H1 (cell line): Measurements from ENCODE around the gene RAB5B. TPM values are rescaled to one million over a fixed set of nuclear protein-coding genes. Genes with fewer than 3 reads are reported as not detected.

Experiments used
- CTCF ChIA-PET: fragments of 300-600 bp; sonication (Branson Sonifier 250); formaldehyde crosslinking; loops from one replicate; lab custom pipeline; 2021; ENCODE audit not compliant: partially characterized antibody; lab: Charles Lee
- POLR2A ChIA-PET: fragments of 300-600 bp; sonication (Branson Sonifier 250); formaldehyde crosslinking; loops from one replicate; lab custom pipeline; 2021; ENCODE audit warnings: inconsistent platforms; ENCODE audit not compliant: partially characterized antibody; lab: Charles Lee
- DNase-seq, 2 experiments: peaks; one replicate each; pipeline versions ENCODE4 v3.0.0 to v3.0.0-alpha.2; 2010 to 2022; ENCODE audit warnings: low spot score in 2 of 2, low read depth in 1 of 2, mixed read lengths in 1 of 2
- FAIRE-seq: peaks from 2 replicates; lab custom pipeline; 2011; peaks lifted over from hg19 to GRCh38; lab: Jason Lieb, UNC
- H2AFZ ChIP-seq: 2 replicates; pipeline ENCODE4 v1.8.1; 2012; ENCODE audit warnings: low read length, inconsistent platforms
- H2AK5ac ChIP-seq: 2 replicates; pipeline ENCODE4 v1.6.1; 2013; ENCODE audit warnings: low read depth, low read length
- H2BK120ac ChIP-seq: replicated peaks from 2 replicates; pipeline ENCODE3; 2013; ENCODE audit warnings: low read depth, low read length, inconsistent platforms
- H2BK12ac ChIP-seq: 2 replicates; pipeline ENCODE4 v1.6.1; 2013; ENCODE audit warnings: low read depth, low read length
- H2BK15ac ChIP-seq: 2 replicates; pipeline ENCODE4 v1.6.1; 2013; ENCODE audit warnings: low read length
- H2BK20ac ChIP-seq: 2 replicates; pipeline ENCODE4 v1.6.1; 2013; ENCODE audit warnings: low read length
- H2BK5ac ChIP-seq: 2 replicates; pipeline ENCODE4 v1.6.1; 2013; ENCODE audit warnings: low read depth, low read length
- H3K14ac ChIP-seq: 2 replicates; pipeline ENCODE4 v1.6.1; 2013; ENCODE audit warnings: inconsistent platforms; ENCODE audit not compliant: insufficient read length
- H3K18ac ChIP-seq: 2 replicates; pipeline ENCODE4 v1.6.1; 2013; ENCODE audit warnings: low read length; ENCODE audit errors: extremely low read depth
- H3K23ac ChIP-seq: 2 replicates; pipeline ENCODE4 v1.6.1; 2013; ENCODE audit warnings: inconsistent platforms; ENCODE audit not compliant: insufficient read length
- H3K23me2 ChIP-seq: 2 replicates; pipeline ENCODE4 v1.6.1; 2013; ENCODE audit warnings: low read depth, low read length
- H3K27ac ChIP-seq: 2 replicates; pipeline ENCODE4 v1.6.1; 2011; ENCODE audit warnings: low read depth, low read length, inconsistent platforms
- H3K27me3 ChIP-seq, 4 experiments: replicated peaks in 1 of 4; 1 replicate in 1 of 4; 2 replicates in 3 of 4; pipeline versions ENCODE4 v1.6.1 to v1.8.1; 2011 to 2013; ENCODE audit warnings: low read length in 3 of 4, mild to moderate bottlenecking in 3 of 4, inconsistent platforms in 2 of 4, mixed read lengths in 2 of 4, moderate library complexity in 1 of 4; ENCODE audit not compliant: control insufficient read depth in 3 of 4, insufficient read depth in 3 of 4; ENCODE audit errors: extremely low read depth in 1 of 4
- H3K36me3 ChIP-seq, 4 experiments: 2 replicates each; pipeline versions ENCODE4 v1.6.1 to v1.8.1; 2011 to 2013; ENCODE audit warnings: mild to moderate bottlenecking in 4 of 4, low read length in 3 of 4, moderate library complexity in 2 of 4, control low read depth in 1 of 4, inconsistent platforms in 1 of 4; ENCODE audit not compliant: insufficient read depth in 4 of 4, control insufficient read depth in 2 of 4
- H3K4ac ChIP-seq: replicated peaks from 2 replicates; pipeline ENCODE3; 2013; ENCODE audit warnings: low read length, low read depth, mixed read lengths, inconsistent platforms; ENCODE audit not compliant: insufficient read length
- H3K4me1 ChIP-seq, 4 experiments: replicated peaks in 1 of 4; 1 replicate in 1 of 4; 2 replicates in 3 of 4; pipeline versions ENCODE4 v1.6.1 to v1.8.1; 2011 to 2013; ENCODE audit warnings: low read length in 3 of 4, inconsistent platforms in 2 of 4, mixed read lengths in 1 of 4; ENCODE audit not compliant: insufficient read depth in 4 of 4, control insufficient read depth in 3 of 4
- H3K4me2 ChIP-seq, 2 experiments: 2 replicates each; pipeline versions ENCODE4 v1.6.1 to v1.8.1; 2011 to 2013; ENCODE audit warnings: low read depth in 2 of 2, low read length in 2 of 2, control low read depth in 1 of 2, inconsistent platforms in 1 of 2, mild to moderate bottlenecking in 1 of 2; ENCODE audit not compliant: insufficient read depth in 1 of 2
- H3K4me3 ChIP-seq, 4 experiments: fragments of 200-600, 300-600 bp in 1 of 4; sonication (generic), shearing (Covaris generic), sonication (Bioruptor Twin) in 1 of 4; 2 replicates each; pipeline versions ENCODE4 v1.5.1 to v1.8.1; 2011 to 2016; ENCODE audit warnings: low read length in 4 of 4, low read depth in 3 of 4, control low read depth in 2 of 4, inconsistent platforms in 2 of 4, mild to moderate bottlenecking in 2 of 4, mixed read lengths in 1 of 4, moderate library complexity in 1 of 4; ENCODE audit not compliant: insufficient read depth in 2 of 4; ENCODE audit errors: extremely low read depth in 1 of 4
- H3K56ac ChIP-seq: replicated peaks from 2 replicates; pipeline ENCODE3; 2013; ENCODE audit warnings: low read depth, mild to moderate bottlenecking, mixed read lengths, low read length, inconsistent platforms; ENCODE audit not compliant: insufficient read length
- H3K79me1 ChIP-seq: 2 replicates; pipeline ENCODE4 v1.6.1; 2013; ENCODE audit warnings: low read depth, low read length, control low read depth
- H3K79me2 ChIP-seq, 2 experiments: 2 replicates each; pipeline versions ENCODE4 v1.6.1 to v1.8.1; 2012 to 2013; ENCODE audit warnings: low read length in 2 of 2, mild to moderate bottlenecking in 2 of 2, inconsistent platforms in 1 of 2; ENCODE audit not compliant: insufficient read depth in 2 of 2, control insufficient read depth in 1 of 2
- H3K9ac ChIP-seq, 4 experiments: replicated peaks in 1 of 4; 1 replicate in 1 of 4; 2 replicates in 3 of 4; pipeline versions ENCODE4 v1.6.1 to v1.8.1; 2011 to 2013; ENCODE audit warnings: low read depth in 3 of 4, low read length in 3 of 4, control low read depth in 2 of 4, mild to moderate bottlenecking in 2 of 4, moderate library complexity in 2 of 4, inconsistent platforms in 1 of 4; ENCODE audit errors: extremely low read depth in 1 of 4
- H3K9me3 ChIP-seq, 2 experiments: 2 replicates each; pipeline versions ENCODE4 v1.6.1 to v1.8.1; 2012 to 2013; ENCODE audit warnings: mild to moderate bottlenecking in 2 of 2, moderate library complexity in 2 of 2, control low read depth in 1 of 2, inconsistent platforms in 1 of 2, low read depth in 1 of 2, low read length in 1 of 2, mixed read lengths in 1 of 2; ENCODE audit not compliant: insufficient read depth in 2 of 2
- H4K20me1 ChIP-seq, 2 experiments: replicated peaks in 1 of 2; 2 replicates each; pipeline versions ENCODE3 to v1.8.1; 2011 to 2013; ENCODE audit warnings: inconsistent platforms in 2 of 2, low read length in 2 of 2, mild to moderate bottlenecking in 1 of 2; ENCODE audit not compliant: insufficient read depth in 2 of 2, control insufficient read depth in 1 of 2
- H4K5ac ChIP-seq: 2 replicates; pipeline ENCODE4 v1.6.1; 2013; ENCODE audit warnings: low read length, low read depth, mixed read lengths, inconsistent platforms; ENCODE audit not compliant: insufficient read length
- H4K8ac ChIP-seq: 2 replicates; pipeline ENCODE4 v1.8.0; 2013; ENCODE audit warnings: mild to moderate bottlenecking, moderate library complexity, low read length, inconsistent platforms; ENCODE audit not compliant: insufficient read depth; ENCODE audit errors: extremely low read depth
- H4K91ac ChIP-seq: replicated peaks from 2 replicates; pipeline ENCODE3; 2013; ENCODE audit warnings: low read length, mixed read lengths, inconsistent platforms; ENCODE audit not compliant: insufficient read length
- ASH2L ChIP-seq: fragments of 200-600, 300-600 bp; sonication (generic); IDR thresholded peaks from one replicate; pipeline ENCODE4 v1.7.1; 2017; ENCODE audit warnings: low read length
- BCL11A ChIP-seq, 2 experiments: IDR thresholded peaks; one replicate each; pipeline ENCODE4 v1.6.1; 2011; ENCODE audit warnings: low read depth in 2 of 2, low read length in 2 of 2, mild to moderate bottlenecking in 2 of 2
- CHD2 ChIP-seq: IDR thresholded peaks from 2 replicates; pipeline ENCODE4 v1.6.1; 2012; ENCODE audit warnings: low read length, improper control_type of control experiment
- CTBP2 ChIP-seq: IDR thresholded peaks from 2 replicates; pipeline ENCODE4 v1.7.0; 2011; ENCODE audit warnings: borderline replicate concordance, mild to moderate bottlenecking, moderate library complexity, mixed read lengths, low read length; ENCODE audit not compliant: insufficient read depth, insufficient read length
- EP300 ChIP-seq, 2 experiments: IDR thresholded peaks; 1 replicate in 1 of 2; 2 replicates in 1 of 2; pipeline ENCODE4 v1.6.1; 2011 to 2012; ENCODE audit warnings: low read depth in 2 of 2, low read length in 2 of 2, mild to moderate bottlenecking in 2 of 2, borderline replicate concordance in 1 of 2, inconsistent platforms in 1 of 2, moderate library complexity in 1 of 2
- JUN ChIP-seq: IDR thresholded peaks from 2 replicates; pipeline ENCODE4 v1.6.1; 2011; ENCODE audit warnings: low read depth, mild to moderate bottlenecking, improper control_type of control experiment, low read length
- NANOG ChIP-seq: IDR thresholded peaks from 2 replicates; pipeline ENCODE4 v1.6.1; 2011; ENCODE audit warnings: low read length, low read depth, mild to moderate bottlenecking, inconsistent platforms; ENCODE audit not compliant: insufficient read depth, poor library complexity, severe bottlenecking
- TBP ChIP-seq: IDR thresholded peaks from 2 replicates; pipeline ENCODE4 v1.6.1; 2011; ENCODE audit warnings: low read depth, low read length, improper control_type of control experiment
- TEAD4 ChIP-seq: IDR thresholded peaks from 2 replicates; pipeline ENCODE4 v1.6.1; 2012; ENCODE audit warnings: low read depth, low read length, inconsistent platforms, mixed read lengths
- ZNF274 ChIP-seq: IDR thresholded peaks from 2 replicates; pipeline ENCODE4 v1.7.0; 2012; ENCODE audit warnings: low read length, borderline replicate concordance; ENCODE audit errors: extremely low read depth
- WGBS, 2 experiments: shearing (Covaris generic) in 1 of 2; methylation state at CpG; one replicate each; pipeline versions ENCODE4 v1.1.6 to v1.1.7; 2013 to 2015; ENCODE audit warnings: low lambda C conversion rate in 2 of 2, mixed read lengths in 2 of 2, inconsistent platforms in 1 of 2, low coverage in 1 of 2, missing lambda C conversion rate in 1 of 2; ENCODE audit not compliant: insufficient replicate concordance in 2 of 2, insufficient coverage in 1 of 2, insufficient read length in 1 of 2; ENCODE audit errors: extremely low coverage in 1 of 2, missing lambda C conversion rate in 1 of 2; 5-methylcytosine and 5-hydroxymethylcytosine counted together
- polyA plus RNA-seq, 7 experiments: library from polyadenylated mRNA; depleted of rRNA in 3 of 7; stranded (reverse) in 5 of 7; unstranded in 2 of 7; fragments of >200 nt in 5 of 7; fragments of 200-250 nt in 2 of 7; gene quantifications; 1 replicate in 5 of 7; 2 replicates in 1 of 7; 4 replicates in 1 of 7; pipeline versions ENCODE4 v1.2.1 to v1.2.3, GENCODE V29; 2011 to 2013; ENCODE audit warnings: missing spikeins in 2 of 7, mixed read lengths in 2 of 7
- total RNA-seq: library from RNA; stranded (reverse); fragmentation: NEBNext Ultra II Directional; extraction: Animal tissue kit (Norgen Biotek cat#: 25700); gene quantifications from 2 replicates; pipeline ENCODE4 v1.2.1, GENCODE V29; 2021
- TF ChIP-seq, protein P1 (sequence below), 3 experiments: IDR thresholded peaks; 1 replicate in 2 of 3; 2 replicates in 1 of 3; pipeline versions ENCODE4 v1.5.1 to v1.6.1; 2011; ENCODE audit warnings: low read length in 3 of 3, mild to moderate bottlenecking in 3 of 3, inconsistent platforms in 2 of 3, low read depth in 1 of 3, moderate library complexity in 1 of 3; ENCODE audit not compliant: insufficient read depth in 1 of 3; ENCODE audit errors: control extremely low read depth in 1 of 3

Gene RAB5B
- total and polyA plus RNA-seq, 2 of the 8 experiments (the other 6 are each of a cell fraction or from before 2014, with no cell fraction given), result 56.7 to 62.4 TPM

DNA sequence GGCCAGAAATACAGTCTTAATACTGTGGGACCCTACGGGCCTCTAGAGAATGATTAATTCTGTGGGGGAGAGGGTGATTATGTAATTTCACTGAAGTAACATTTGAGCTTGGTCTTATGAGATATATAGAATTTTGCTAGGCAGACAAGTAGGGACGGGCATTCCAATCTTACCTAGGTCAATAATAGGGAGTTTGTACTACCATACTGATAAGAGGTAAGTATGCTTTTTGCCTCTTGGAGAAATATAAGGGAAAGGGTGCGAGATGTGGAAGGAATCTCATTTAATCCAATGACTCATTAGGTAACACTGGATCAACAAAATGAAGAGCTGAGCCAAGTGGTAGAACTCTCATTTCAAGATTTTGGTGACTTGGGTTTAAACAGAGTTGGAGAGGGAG, 5.2 kb downstream of the RAB5B start:
- no peak overlapping the region for H3K4me3 ChIP-seq
- peaks cover 0 to 18% (median under 1%) of the 10 kb centered on the region in 4 experiments; a peak in 4 of 8 replicates for H3K36me3 ChIP-seq
- no peaks in the 10 kb centered on the region for H3K9me3 ChIP-seq
- H3K79me2 ChIP-seq, result peaks cover 0 to 36% of the 10 kb centered on the region in 2 experiments; a peak in 3 of 4 replicates
- DNase-seq (no peak), FAIRE-seq (no peak)
- no peak overlapping the region for H3K23ac ChIP-seq
- peaks cover 2% of the 10 kb centered on the region in 2 experiments for H4K20me1 ChIP-seq
- no peak overlapping the region for H3K4me2 ChIP-seq
- H4K91ac ChIP-seq, result no peak overlapping the region
- no peak overlapping the region for H2AK5ac ChIP-seq
- H2BK12ac ChIP-seq, result no peak overlapping the region
- 89% methylated on average over 3 of the region's 3 CpGs; no CpG with 5 or more reads in 1 of the 2 experiments for WGBS, 2 experiments
- no peak overlapping the region for H2BK120ac ChIP-seq
- H3K9ac ChIP-seq, result no peak overlapping the region
- ChIA-PET POLR2A (interaction anchor here (1.4 kb wide), 1 partner anchor 40 kb away, joined by 3 read pairs; no protein-coding TSS in a partner anchor), CTCF (interaction anchor here (1.2 to 1.3 kb wide), 2 partner anchors 17 to 49 kb away, joined by 3 to 7 read pairs; no protein-coding TSS in a partner anchor)
- H2BK5ac ChIP-seq, result no peak overlapping the region
- H2BK15ac ChIP-seq, result no peak overlapping the region
- H3K4me1 ChIP-seq, result no peaks in the 10 kb centered on the region; a peak in 1 of 7 replicates
- H3K23me2 ChIP-seq, result peaks cover 3% of the 10 kb centered on the region; the same call in 1 of the 2 replicates
- no peak overlapping the region for H4K8ac ChIP-seq
- H3K14ac ChIP-seq, result no peak overlapping the region
- no peak overlapping the region for H2AFZ ChIP-seq
- H3K79me1 ChIP-seq, result peaks cover 2% of the 10 kb centered on the region
- H3K4ac ChIP-seq, result no peak overlapping the region
- no peak overlapping the region for H2BK20ac ChIP-seq
- no peak overlapping the region for H3K27ac ChIP-seq
- H3K27me3 ChIP-seq, result no peaks in the 10 kb centered on the region
- H3K56ac ChIP-seq, result no peak overlapping the region
- H4K5ac ChIP-seq, result no peak overlapping the region
- no peak overlapping the region for H3K18ac ChIP-seq
- no peak for TF ChIP-seq ZNF274
- no peak for TF ChIP-seq ASH2L
- no peak for TF ChIP-seq TEAD4
- no peak for TF ChIP-seq CTBP2
- TF ChIP-seq, protein P1, sequence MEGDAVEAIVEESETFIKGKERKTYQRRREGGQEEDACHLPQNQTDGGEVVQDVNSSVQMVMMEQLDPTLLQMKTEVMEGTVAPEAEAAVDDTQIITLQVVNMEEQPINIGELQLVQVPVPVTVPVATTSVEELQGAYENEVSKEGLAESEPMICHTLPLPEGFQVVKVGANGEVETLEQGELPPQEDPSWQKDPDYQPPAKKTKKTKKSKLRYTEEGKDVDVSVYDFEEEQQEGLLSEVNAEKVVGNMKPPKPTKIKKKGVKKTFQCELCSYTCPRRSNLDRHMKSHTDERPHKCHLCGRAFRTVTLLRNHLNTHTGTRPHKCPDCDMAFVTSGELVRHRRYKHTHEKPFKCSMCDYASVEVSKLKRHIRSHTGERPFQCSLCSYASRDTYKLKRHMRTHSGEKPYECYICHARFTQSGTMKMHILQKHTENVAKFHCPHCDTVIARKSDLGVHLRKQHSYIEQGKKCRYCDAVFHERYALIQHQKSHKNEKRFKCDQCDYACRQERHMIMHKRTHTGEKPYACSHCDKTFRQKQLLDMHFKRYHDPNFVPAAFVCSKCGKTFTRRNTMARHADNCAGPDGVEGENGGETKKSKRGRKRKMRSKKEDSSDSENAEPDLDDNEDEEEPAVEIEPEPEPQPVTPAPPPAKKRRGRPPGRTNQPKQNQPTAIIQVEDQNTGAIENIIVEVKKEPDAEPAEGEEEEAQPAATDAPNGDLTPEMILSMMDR (IDR thresholded peaks at IDR 0.05; ENCODE audit: control extremely low read depth in 1 of 3, insufficient read depth in 1 of 3, low read depth in 1 of 3, low read length in 3 of 3), result no peak
- TF ChIP-seq JUN, result no peak
- TF ChIP-seq NANOG, result no peak
- TF ChIP-seq CHD2, result no peak
- no peak for TF ChIP-seq EP300 (IDR thresholded peaks at IDR 0.05; ENCODE audit: borderline replicate concordance in 1 of 2, low read depth in 2 of 2, low read length in 2 of 2)
- TF ChIP-seq TBP, result no peak
- no peak for TF ChIP-seq BCL11A (IDR thresholded peaks at IDR 0.05; ENCODE audit: low read depth in 2 of 2, low read length in 2 of 2)
